ENCODE measurements around the gene BSN. TPM values are rescaled to one million over a fixed set of nuclear protein-coding genes. Genes with fewer than 3 reads are reported as not detected.
A peak's percentile ranks its signal among the peaks of the same experiment; 100 is the strongest.

Gene BSN
- 0.08 and 0.14 TPM in 2 replicates for total RNA-seq (2014; rRNA removed; shearing (Covaris generic))

- Histone ChIP-seq H3K27me3 (peaks cover 4% of the 10 kb centered on the region; the same call in 1 of the 2 replicates), H3K27ac (no peak within 1 kb of the TSS)
- peak; percentile 89 to 92 for DNase-seq
Measured at GRCh38 chr3:49553692-49554632, at the start of gene BSN. BSN (plus strand) TSS chr3:49554477; CDS start chr3:49554603, 126 bp downstream.

GRCh38 chr3:49506906-49507305, 47.4 kb upstream of the BSN start:
- Histone ChIP-seq H3K27ac (no peak overlapping the region), H3K4me1 (no peaks in the 10 kb centered on the region), H3K4me3 (no peak overlapping the region), H3K9me3 (replicated peaks) (no peaks in the 10 kb centered on the region), H3K36me3 (peaks cover 15% of the 10 kb centered on the region; the same call in 1 of the 2 replicates), H3K27me3 (no peaks in the 10 kb centered on the region)
- DNase-seq, result no peak

More at GRCh38 chr3:49553692-49554632, at the start of gene BSN:
- Histone ChIP-seq H3K4me3 (peak within 1 kb of the TSS; percentile 60), H3K36me3 (no peaks in the 10 kb centered on the region), H3K9me3 (replicated peaks) (no peaks in the 10 kb centered on the region), H3K4me1 (no peaks in the 10 kb centered on the region)

- H3K4me1 ChIP-seq, result no peaks in the 10 kb centered on the region
- no peak overlapping the region for H3K27ac ChIP-seq
- H3K27me3 ChIP-seq, result no peaks in the 10 kb centered on the region
- no peak overlapping the region for H3K4me3 ChIP-seq
- H3K9me3 ChIP-seq (replicated peaks), result no peaks in the 10 kb centered on the region
- DNase-seq, result no peak
- peaks cover 24% of the 10 kb centered on the region; the same call in 1 of the 2 replicates for H3K36me3 ChIP-seq
Measured at GRCh38 chr3:49509028-49509561, 45.2 kb upstream of the BSN start.

GRCh38 chr3:49511639-49512038, 42.6 kb upstream of the BSN start:
- Histone ChIP-seq H3K36me3 (peaks cover 31% of the 10 kb centered on the region; the same call in 1 of the 2 replicates), H3K4me1 (no peaks in the 10 kb centered on the region), H3K4me3 (no peak overlapping the region), H3K27ac (no peak overlapping the region), H3K27me3 (no peaks in the 10 kb centered on the region), H3K9me3 (replicated peaks) (no peaks in the 10 kb centered on the region)
- no peak for DNase-seq

GRCh38 chr3:49512781-49513355, 41.4 kb upstream of the BSN start:
- no peak overlapping the region for H3K27ac ChIP-seq
- no peaks in the 10 kb centered on the region for H3K27me3 ChIP-seq
- no peak overlapping the region for H3K4me3 ChIP-seq
- H3K9me3 ChIP-seq (replicated peaks), result no peaks in the 10 kb centered on the region
- no peak for DNase-seq
- peaks cover 36% of the 10 kb centered on the region; the same call in 1 of the 2 replicates for H3K36me3 ChIP-seq
- H3K4me1 ChIP-seq, result no peaks in the 10 kb centered on the region

- H3K4me1 ChIP-seq, result peaks cover 2% of the 10 kb centered on the region
- no peak overlapping the region for H3K27ac ChIP-seq
- peaks cover 36% of the 10 kb centered on the region; the same call in 1 of the 2 replicates for H3K36me3 ChIP-seq
- no peak for DNase-seq
- H3K4me3 ChIP-seq, result no peak overlapping the region
- no peaks in the 10 kb centered on the region for H3K27me3 ChIP-seq
- H3K9me3 ChIP-seq (replicated peaks), result no peaks in the 10 kb centered on the region
Measured at GRCh38 chr3:49513494-49514124, 40.7 kb upstream of the BSN start.

- Histone ChIP-seq H3K27me3 (no peaks in the 10 kb centered on the region), H3K4me3 (no peak overlapping the region), H3K4me1 (peaks cover 18% of the 10 kb centered on the region), H3K27ac (no peak overlapping the region), H3K9me3 (replicated peaks) (no peaks in the 10 kb centered on the region), H3K36me3 (peaks cover 17% of the 10 kb centered on the region; the same call in 1 of the 2 replicates)
- no peak for DNase-seq
Measured at GRCh38 chr3:49518016-49518415, 36.3 kb upstream of the BSN start.

GRCh38 chr3:49518441-49518840, 35.8 kb upstream of the BSN start:
- peaks cover 18% of the 10 kb centered on the region for H3K4me1 ChIP-seq
- no peak for DNase-seq
- H3K4me3 ChIP-seq, result no peak overlapping the region
- peaks cover 17% of the 10 kb centered on the region; the same call in 1 of the 2 replicates for H3K36me3 ChIP-seq
- H3K27ac ChIP-seq, result peak overlapping the region; percentile 61
- H3K9me3 ChIP-seq (replicated peaks), result no peaks in the 10 kb centered on the region
- no peaks in the 10 kb centered on the region for H3K27me3 ChIP-seq

- Histone ChIP-seq H3K9me3 (replicated peaks) (no peaks in the 10 kb centered on the region), H3K4me1 (peaks cover 18% of the 10 kb centered on the region), H3K27me3 (no peaks in the 10 kb centered on the region), H3K4me3 (no peak overlapping the region), H3K27ac (peak overlapping the region; percentile 61), H3K36me3 (peaks cover 12% of the 10 kb centered on the region)
- DNase-seq, result peak; percentile 51 to 80
Measured at GRCh38 chr3:49519296-49519695, 35.0 kb upstream of the BSN start.

GRCh38 chr3:49519916-49520385, 34.3 kb upstream of the BSN start:
- no peak for DNase-seq
- Histone ChIP-seq H3K36me3 (peaks cover 15% of the 10 kb centered on the region), H3K27ac (peak overlapping the region; percentile 61)

GRCh38 chr3:49523756-49524747, 30.2 kb upstream of the BSN start:
- Histone ChIP-seq H3K27ac (no peak overlapping the region), H3K36me3 (peaks cover 7% of the 10 kb centered on the region)

More at GRCh38 chr3:49519916-49520385, 34.3 kb upstream of the BSN start:
- H3K9me3 ChIP-seq (replicated peaks), result no peaks in the 10 kb centered on the region
- H3K4me1 ChIP-seq, result peaks cover 18% of the 10 kb centered on the region
- H3K4me3 ChIP-seq, result no peak overlapping the region
- H3K27me3 ChIP-seq, result no peaks in the 10 kb centered on the region

GRCh38 chr3:49529567-49529966, 24.7 kb upstream of the BSN start:
- no peak overlapping the region for H3K27ac ChIP-seq
- H3K36me3 ChIP-seq, result peaks cover 19% of the 10 kb centered on the region
- H3K27me3 ChIP-seq, result no peaks in the 10 kb centered on the region
- H3K9me3 ChIP-seq (replicated peaks), result no peaks in the 10 kb centered on the region
- H3K4me1 ChIP-seq, result no peaks in the 10 kb centered on the region
- H3K4me3 ChIP-seq, result no peak overlapping the region
- DNase-seq, result no peak

More at GRCh38 chr3:49523756-49524747, 30.2 kb upstream of the BSN start:
- no peak for DNase-seq
- Histone ChIP-seq H3K4me3 (no peak overlapping the region), H3K27me3 (no peaks in the 10 kb centered on the region), H3K4me1 (peaks cover 12% of the 10 kb centered on the region), H3K9me3 (replicated peaks) (no peaks in the 10 kb centered on the region)

- no peaks in the 10 kb centered on the region for H3K27me3 ChIP-seq
- H3K4me3 ChIP-seq, result no peak overlapping the region
- H3K27ac ChIP-seq, result no peak overlapping the region
- no peaks in the 10 kb centered on the region for H3K9me3 ChIP-seq (replicated peaks)
- DNase-seq, result no peak
- peaks cover 18% of the 10 kb centered on the region for H3K36me3 ChIP-seq
- no peaks in the 10 kb centered on the region; the same call in 1 of the 2 replicates for H3K4me1 ChIP-seq
Measured at GRCh38 chr3:49530231-49530630, 24.0 kb upstream of the BSN start.

Measured in SJCRH30 (cell line).